Cortex of kidney (tissue), 1 donor: ENCODE results near the gene COBLL1.
"Not testable (repeated sequence)": the region's sequence is repeated elsewhere in the genome, so short reads cannot be mapped to it uniquely, and the experiment has no call there.

ENCODE experiments used
- DNase-seq: peaks from one replicate; lab custom pipeline; 2025; lab: John Stamatoyannopoulos, UW

COBLL1 gene

DNA sequence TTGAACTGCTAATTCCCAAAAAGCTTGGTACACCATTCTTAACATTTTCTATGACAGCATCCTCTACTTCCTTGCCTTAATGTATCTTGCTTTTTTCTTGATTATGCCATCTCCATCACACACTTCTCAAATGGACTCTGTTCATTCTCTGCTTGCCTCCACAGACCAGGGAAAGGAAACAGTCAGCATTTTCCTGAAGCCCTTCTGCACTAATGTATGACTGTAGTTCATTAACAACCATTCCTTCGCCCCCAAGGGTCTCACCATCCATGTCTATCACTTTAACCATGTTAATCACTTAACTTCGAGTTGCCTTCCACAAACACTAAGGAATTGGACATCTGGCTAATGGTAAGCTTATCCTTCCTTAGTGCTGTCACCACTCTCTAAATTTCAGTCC lies 54.8 kb downstream of the COBLL1 start:
- no peak for DNase-seq

DNA sequence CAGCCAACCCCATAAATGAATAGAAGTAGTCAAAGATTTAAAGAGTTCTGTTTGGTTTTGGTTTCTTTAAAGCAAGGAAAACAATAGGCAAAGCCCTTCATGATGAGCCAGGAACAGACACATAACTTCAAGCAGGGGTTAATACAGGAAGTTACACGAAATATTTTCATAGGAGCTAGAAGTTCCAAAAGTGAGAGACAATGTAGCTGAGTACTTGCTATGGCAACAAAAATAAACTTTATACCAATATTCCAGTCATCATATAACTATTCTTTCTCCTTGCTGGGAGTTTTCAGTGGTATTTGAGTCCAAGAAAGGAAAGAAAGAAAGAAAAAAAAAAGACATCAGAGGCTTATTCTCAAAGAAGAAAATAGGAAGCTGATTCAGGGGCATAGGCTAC lies 56.2 kb downstream of the COBLL1 start:
- no peak for DNase-seq

GRCh38 chr2:164784376-164784775 lies 57.2 kb downstream of the COBLL1 start:
- no peak for DNase-seq

GRCh38 chr2:164782323-164782722 lies 59.3 kb downstream of the COBLL1 start:
- no peak for DNase-seq

DNA sequence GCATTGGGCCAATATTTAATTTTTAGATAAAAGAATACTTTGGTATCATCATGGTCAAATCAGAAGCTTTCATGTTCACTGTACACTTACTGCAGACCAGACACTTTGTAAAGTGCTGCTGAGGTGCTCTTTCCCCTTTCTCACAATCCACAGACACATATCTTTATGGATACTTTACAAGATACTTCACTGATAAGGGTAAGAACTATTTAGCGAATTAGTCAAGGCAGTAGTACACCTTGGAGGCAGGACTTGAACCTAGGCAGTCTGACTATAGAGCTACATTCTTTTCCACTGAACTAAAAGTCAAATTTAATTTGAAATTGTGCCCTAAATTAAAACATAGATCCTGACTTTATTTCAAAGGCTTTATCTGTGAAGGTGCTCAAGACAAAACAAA lies 60.2 kb downstream of the COBLL1 start:
- DNase-seq: no peak

DNA sequence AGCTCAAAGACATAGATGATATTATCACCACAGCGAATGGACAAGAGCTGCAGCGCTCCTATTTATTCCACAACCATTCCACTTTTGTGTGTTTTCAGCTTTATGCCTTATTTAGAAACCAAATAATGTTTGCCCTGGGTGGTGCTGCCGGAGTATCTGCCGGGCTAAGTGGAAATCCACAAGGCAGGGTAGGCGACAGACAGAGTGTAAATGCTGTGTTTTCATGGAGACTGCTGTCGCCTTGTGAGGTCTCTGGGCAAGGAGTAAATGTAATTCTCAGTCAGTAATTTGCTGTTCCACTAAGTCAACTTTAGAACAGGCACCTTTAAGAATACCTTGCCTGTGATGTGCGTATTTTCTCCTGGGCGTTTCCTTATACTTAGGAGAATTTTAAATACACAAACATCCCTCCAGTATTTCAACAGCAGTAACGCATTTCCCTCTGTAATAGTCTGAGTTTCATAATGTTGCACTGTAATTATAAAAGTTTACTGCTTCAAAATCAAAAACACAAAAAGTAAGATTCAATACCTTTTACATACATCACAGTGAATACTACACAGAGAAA lies 60.9 kb downstream of the COBLL1 start:
- no peak for DNase-seq

GRCh38 chr2:164779383-164780057 lies 62.1 kb downstream of the COBLL1 start:
- no peak for DNase-seq

DNA sequence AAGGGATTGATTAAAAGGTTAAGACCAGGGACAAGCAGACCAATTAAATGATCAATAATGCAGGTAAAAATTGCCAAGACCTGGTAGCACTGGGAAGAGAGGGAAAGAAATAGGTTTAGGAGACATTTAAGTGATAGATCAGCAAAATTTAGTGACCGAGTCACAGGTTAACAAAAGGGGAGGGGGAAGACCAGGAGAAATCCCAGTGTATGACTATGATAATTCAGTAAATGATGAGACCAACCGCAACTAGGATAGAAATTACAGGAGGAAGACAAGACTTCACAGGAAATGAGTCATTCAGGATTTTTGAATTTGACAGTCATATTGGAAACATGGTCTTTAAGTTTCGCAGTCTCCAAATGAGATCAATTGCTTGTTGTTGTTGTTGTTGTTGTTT lies 62.9 kb downstream of the COBLL1 start:
- DNase-seq: no peak

- no peak for DNase-seq
Measured at GRCh38 chr2:164777847-164778461, 63.7 kb downstream of the COBLL1 start.

GRCh38 chr2:164773635-164774034 lies 68.0 kb downstream of the COBLL1 start:
- no peak for DNase-seq

DNA sequence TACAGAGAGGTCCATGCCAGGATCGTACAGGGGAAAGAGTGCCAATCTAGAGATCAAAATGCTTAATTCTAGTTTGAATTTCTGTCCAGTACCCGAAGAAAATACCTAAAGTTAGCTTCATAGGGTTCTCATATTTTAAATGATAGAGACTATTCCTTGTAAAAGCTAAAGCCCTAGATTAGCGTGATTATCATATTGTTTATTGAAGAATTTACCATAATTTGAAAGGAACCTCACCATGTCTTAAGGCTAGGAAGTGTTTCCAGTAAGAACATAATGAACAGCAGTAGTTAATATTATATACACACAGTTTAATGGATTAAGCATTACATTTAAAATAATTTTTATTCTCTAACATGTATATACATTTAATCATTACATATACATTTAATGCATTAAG lies 68.5 kb downstream of the COBLL1 start:
- no peak for DNase-seq

DNA sequence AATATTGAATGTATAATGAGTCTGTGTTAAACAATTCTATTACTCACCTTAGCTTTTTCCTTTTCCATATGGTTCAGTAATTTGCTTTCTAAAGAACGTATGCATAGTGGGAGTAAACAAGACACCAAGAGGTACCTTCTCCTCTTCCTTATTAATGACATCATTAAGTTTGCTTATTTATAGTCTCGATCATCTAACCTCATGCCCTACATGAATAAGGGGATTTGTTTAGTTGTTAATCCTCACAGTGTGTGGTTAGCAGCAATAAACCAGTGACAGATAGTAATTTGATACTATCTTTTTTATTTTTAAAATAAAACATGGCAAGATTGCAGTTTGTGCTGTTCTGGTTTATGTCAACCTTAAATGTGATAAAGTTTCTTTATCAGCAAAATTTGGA lies 69.7 kb downstream of the COBLL1 start:
- no peak for DNase-seq

GRCh38 chr2:164770421-164770916 lies 71.2 kb downstream of the COBLL1 start:
- DNase-seq: no peak

DNA sequence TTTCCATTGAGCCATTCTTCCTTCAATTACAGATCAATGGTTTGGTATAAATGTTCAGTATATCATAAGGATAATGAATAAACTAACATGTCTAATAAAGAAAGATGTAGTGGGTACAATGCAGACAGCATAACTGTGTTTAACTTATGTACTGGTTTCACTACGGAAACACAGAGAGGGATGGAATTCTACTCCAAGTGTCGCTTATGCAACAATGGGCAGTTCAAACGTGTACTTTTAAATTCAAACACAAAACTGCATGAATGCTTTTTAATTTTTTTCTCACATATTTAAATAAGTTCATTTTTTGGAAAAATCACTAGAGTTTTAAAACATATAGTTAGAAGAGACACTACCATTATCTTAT lies 74.7 kb downstream of the COBLL1 start:
- no peak for DNase-seq

DNA sequence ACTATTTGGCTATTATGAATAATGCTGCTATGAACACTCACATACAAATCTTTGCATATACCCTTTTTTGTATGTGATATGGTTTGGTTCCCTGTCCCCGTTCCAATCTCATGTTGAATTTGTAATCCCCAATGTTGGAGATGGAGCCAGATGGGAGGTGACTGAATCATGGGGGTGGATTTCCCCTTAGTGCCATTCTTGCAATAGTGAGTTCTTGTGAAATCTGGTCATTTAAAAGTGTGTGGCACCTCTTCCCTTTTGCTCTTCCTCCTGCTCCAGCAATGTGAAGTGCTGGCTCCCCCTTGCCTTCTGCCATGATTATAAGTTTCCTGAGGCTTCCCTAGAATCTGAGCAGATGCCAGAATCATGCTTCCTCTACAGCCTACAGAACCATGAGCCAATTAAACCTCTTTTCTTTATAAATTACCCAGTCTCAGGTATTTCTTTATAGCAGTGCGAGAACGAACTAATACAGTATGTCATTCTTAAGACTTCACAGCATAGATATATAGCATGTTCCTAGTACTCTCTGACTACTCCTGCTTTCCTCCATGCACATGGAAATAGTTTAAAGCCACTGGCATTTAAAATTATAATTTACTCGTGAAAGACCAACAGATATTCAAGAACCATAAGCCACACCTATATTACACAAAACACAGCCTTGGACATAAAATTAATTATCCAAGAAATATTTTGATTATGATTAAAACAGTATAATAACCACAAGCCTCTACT lies 75.2 kb downstream of the COBLL1 start:
- DNase-seq: no peak

GRCh38 chr2:164764996-164765395 lies 76.6 kb downstream of the COBLL1 start:
- DNase-seq: no peak

GRCh38 chr2:164764474-164764873 lies 77.1 kb downstream of the COBLL1 start:
- DNase-seq: no peak

DNA sequence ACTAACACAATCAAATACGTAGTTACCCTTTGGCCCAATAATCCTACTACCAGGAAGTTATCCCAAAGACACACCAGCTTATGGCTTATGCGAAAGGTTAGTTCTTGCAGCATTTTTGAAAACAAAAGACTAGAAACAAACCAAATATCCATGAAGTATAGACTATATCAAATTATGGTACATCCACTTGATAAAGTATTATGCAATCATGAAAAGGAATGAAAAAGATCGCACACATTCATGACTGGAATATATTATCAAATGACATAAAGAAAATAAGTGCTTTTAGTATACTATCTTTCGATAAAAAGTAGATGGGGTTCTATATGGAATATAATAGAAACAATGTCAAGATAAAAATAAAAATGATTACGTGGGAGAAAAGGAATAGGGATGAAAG lies 78.2 kb downstream of the COBLL1 start:
- DNase-seq: no peak

GRCh38 chr2:164761737-164762460 lies 79.7 kb downstream of the COBLL1 start:
- DNase-seq: no peak

- not testable (repeated sequence) for DNase-seq
Measured at GRCh38 chr2:164761201-164761600, 80.4 kb downstream of the COBLL1 start.

GRCh38 chr2:164760179-164760578 lies 81.4 kb downstream of the COBLL1 start:
- DNase-seq: no peak
